ENCODE data around the gene ZFP62.

DNA sequence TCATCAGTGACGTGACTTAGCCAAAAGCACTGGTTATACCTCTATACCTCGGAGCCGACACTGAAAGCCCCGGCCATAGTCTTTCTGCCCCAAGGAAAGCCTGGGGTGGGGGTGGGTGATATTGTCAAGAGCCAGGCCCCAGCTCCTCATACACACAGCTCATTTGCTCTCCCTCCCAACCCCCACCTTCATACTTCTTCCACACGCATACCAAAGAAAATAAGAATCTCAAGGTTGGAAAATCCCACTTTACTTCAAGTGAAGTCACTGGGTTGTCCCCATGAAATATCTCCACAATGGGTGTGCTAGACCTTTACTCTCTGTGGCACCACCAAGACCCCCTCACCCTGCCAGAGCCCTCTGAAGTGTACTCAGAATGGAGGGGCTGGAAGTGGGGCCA, 31.4 kb downstream of the ZFP62 start:
- TF ChIP-seq EP300 (IDR thresholded peaks at IDR 0.05) (no peak), POLR2A (IDR thresholded peaks at IDR 0.05) (no peak)
- TF ChIP-seq, protein P1, sequence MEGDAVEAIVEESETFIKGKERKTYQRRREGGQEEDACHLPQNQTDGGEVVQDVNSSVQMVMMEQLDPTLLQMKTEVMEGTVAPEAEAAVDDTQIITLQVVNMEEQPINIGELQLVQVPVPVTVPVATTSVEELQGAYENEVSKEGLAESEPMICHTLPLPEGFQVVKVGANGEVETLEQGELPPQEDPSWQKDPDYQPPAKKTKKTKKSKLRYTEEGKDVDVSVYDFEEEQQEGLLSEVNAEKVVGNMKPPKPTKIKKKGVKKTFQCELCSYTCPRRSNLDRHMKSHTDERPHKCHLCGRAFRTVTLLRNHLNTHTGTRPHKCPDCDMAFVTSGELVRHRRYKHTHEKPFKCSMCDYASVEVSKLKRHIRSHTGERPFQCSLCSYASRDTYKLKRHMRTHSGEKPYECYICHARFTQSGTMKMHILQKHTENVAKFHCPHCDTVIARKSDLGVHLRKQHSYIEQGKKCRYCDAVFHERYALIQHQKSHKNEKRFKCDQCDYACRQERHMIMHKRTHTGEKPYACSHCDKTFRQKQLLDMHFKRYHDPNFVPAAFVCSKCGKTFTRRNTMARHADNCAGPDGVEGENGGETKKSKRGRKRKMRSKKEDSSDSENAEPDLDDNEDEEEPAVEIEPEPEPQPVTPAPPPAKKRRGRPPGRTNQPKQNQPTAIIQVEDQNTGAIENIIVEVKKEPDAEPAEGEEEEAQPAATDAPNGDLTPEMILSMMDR (IDR thresholded peaks at IDR 0.05): no peak

Data from ovary (tissue), 3 donors.